GM10248 (cell line): ENCODE data around the gene PLIN4.

Experiments used
- CTCF ChIA-PET: fragments of 300-600 bp; sonication (Branson Sonifier 250); formaldehyde crosslinking; extraction: SDS; loops from one replicate; lab custom pipeline; 2021; ENCODE audit warnings: antibody characterized with exemption; lab: Yijun Ruan, JAX
- POLR2A ChIA-PET: fragments of 350-650 bp; sonication (Branson Sonifier 250); formaldehyde crosslinking; extraction: SDS; loops from one replicate; lab custom pipeline; 2020; ENCODE audit warnings: antibody characterized with exemption; lab: Yijun Ruan, JAX
- DNase-seq: peaks from one replicate; pipeline ENCODE4 v3.0.0; 2012; ENCODE audit errors: extremely low spot score
- TF ChIP-seq, protein P1 (sequence below): IDR thresholded peaks from 2 replicates; pipeline ENCODE4 v1.5.1; 2012; ENCODE audit warnings: mild to moderate bottlenecking, low read depth; ENCODE audit errors: extremely low read depth, missing control alignments, control extremely low read depth

The PLIN4 gene

DNA sequence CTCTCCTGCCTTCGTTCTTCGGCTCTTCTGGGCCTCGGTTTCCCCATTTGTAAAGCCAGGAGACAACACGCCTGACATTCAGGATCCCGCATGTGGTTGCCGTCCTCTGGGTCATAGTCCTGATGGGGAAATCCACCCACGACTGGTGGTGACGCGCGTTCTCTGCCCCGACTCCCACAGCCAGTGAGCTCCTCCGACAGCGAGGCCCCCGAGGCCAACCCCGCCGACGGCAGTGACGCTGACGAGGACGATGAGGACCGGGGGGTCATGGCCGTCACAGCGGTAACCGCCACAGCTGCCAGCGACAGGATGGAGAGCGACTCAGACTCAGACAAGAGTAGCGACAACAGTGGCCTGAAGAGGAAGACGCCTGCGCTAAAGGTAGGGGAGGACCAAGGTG is 29.8 kb downstream of the PLIN4 start:
- ChIA-PET CTCF (no interaction called here), POLR2A (no interaction called here)
- TF ChIP-seq, protein P1, sequence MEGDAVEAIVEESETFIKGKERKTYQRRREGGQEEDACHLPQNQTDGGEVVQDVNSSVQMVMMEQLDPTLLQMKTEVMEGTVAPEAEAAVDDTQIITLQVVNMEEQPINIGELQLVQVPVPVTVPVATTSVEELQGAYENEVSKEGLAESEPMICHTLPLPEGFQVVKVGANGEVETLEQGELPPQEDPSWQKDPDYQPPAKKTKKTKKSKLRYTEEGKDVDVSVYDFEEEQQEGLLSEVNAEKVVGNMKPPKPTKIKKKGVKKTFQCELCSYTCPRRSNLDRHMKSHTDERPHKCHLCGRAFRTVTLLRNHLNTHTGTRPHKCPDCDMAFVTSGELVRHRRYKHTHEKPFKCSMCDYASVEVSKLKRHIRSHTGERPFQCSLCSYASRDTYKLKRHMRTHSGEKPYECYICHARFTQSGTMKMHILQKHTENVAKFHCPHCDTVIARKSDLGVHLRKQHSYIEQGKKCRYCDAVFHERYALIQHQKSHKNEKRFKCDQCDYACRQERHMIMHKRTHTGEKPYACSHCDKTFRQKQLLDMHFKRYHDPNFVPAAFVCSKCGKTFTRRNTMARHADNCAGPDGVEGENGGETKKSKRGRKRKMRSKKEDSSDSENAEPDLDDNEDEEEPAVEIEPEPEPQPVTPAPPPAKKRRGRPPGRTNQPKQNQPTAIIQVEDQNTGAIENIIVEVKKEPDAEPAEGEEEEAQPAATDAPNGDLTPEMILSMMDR, result no peak
- DNase-seq, result no peak

DNA sequence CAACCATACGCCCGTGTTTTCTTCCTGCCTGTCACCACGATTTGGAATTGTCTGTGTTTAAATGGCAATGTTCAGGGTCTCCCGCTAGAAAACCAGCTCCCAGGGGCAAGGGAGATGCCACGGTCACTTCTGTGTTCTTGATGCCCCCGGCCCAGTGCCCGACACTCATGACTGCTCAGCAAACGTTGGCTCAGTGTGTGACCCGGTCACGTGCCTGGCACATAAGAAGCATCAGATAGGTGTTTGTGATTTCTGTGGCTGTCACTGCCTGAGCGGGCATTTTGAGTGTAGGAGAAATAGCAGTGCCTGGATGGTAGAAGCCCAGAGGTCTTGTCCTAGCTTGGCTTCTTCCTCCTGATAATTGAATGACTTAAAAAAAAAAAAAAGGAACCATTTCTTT is 30.7 kb downstream of the PLIN4 start:
- no peak for DNase-seq
- TF ChIP-seq, protein P1, result no peak
- CTCF ChIA-PET, result no interaction called here
- POLR2A ChIA-PET, result no interaction called here

DNA sequence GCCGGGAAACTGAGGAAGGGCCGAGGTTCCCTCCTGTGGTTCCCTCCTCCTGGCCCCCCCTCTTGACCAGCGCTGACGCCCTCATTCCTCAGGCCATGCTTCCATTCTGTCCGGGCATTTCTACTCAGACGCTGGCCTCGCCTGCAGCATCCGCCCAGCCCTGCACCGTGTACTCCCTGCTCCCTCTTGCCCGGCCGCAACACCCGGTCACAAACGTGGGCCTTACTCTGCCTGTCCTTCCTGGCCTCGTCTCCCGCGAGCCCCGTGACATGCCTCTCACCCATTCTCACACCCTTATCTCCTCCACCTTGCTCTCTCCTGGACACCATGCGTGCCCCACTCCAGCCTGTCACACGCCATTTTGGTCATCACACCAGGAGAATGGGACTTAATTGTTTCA is 34.9 kb downstream of the PLIN4 start:
- ChIA-PET POLR2A (interaction anchor here (0.7 kb wide), 1 partner anchor 12 kb away, joined by 4 read pairs; no protein-coding TSS in a partner anchor), CTCF (interaction anchor here (1.2 kb wide), 1 partner anchor 217 kb away, joined by 3 read pairs; no protein-coding TSS in a partner anchor)
- DNase-seq, result no peak
- TF ChIP-seq, protein P1, result no peak

DNA sequence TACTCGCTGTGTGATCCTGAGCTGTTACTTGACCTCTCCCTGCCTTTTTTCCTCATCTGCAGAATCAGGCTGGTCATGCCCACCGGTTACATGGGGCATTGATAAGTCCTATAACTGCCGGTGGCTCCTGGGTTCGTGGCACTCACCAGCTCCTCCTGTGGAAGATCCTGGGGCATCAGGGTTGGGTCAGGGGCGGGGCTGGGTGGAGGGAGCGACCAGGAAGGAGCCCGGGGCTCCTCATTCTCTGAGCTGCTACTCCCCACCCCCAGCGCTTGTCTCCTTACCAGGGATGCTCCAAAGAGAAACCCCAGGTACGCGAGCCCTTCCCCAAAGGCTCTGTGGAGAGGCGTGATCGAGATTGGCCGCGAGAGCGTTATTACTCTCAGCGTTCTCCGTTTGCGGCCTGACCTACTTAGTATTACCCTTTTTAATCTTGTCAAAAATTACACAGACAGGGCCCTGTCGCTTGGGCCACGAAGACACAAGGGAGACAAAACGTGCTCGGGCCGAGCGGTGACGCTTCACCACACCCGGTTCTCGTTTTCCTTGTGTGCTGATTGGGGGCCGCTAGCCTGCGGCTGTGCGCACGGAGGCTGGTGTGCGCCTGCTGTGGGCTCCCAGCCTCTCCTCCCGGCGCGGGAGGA is 35.4 kb downstream of the PLIN4 start:
- POLR2A ChIA-PET, result interaction anchor here (1.4 kb wide), 1 partner anchor 12 kb away, joined by 6 read pairs; no protein-coding TSS in a partner anchor
- TF ChIP-seq, protein P1, result no peak
- DNase-seq, result no peak
- CTCF ChIA-PET, result interaction anchor here (1.1 kb wide), 1 partner anchor 12 kb away, joined by 3 read pairs; no protein-coding TSS in a partner anchor

DNA sequence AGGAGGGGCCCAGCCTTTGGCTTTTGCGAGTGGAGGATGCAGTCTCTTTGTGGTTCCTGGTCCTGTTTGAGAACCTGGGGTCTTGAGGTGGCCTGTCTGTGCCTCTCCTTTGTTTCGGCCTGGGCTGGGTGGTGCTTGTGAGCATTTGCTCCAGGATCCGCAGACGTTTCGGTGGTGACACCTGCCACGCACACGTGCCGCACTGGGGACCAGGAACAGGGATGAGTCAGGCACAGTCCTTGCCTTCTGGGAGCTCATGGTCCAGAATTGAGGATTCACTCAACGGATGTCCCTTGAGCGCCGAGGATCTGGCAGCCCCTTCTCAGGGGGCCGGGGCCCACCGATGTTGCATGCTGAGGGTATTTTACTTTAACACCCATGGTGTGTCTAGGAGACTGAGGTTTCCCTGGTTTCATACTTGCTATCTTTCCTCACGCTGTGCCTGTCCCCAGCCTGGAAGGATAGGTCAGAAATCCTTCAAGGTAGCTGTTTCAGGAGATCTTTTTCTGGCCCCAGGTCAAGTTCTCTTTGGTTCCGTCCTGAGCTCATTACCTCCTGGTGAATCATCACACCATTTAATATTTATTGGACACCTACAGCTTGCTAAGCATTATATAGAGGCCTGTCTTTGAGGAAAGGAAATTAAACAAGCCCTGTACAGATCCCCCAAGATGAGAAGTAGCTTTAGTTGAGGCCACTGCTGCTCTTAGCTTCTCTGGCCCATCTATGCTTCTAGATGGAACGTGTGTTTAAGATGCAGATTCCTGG is 41.1 kb downstream of the PLIN4 start:
- CTCF ChIA-PET, result interaction anchor here (1.4 kb wide), 1 partner anchor 159 kb away, joined by 3 read pairs; no protein-coding TSS in a partner anchor

More for the DNA sequence above, 41.1 kb downstream of the PLIN4 start:
- POLR2A ChIA-PET, result interaction anchor here (0.6 kb wide), 1 partner anchor 9 kb away, joined by 3 read pairs; no protein-coding TSS in a partner anchor
- TF ChIP-seq, protein P1, result no peak
- DNase-seq, result no peak
